Fibroblast of pulmonary artery (primary cell): ENCODE results near the gene RAPGEF1.

Experiments used
- DNase-seq: peaks from one replicate; pipeline ENCODE4 v3.0.0-alpha.2; 2010; ENCODE audit warnings: low read depth
- H3K4me3 ChIP-seq: replicated peaks from 2 replicates; pipeline ENCODE4 v1.5.1; 2011; ENCODE audit warnings: low read depth, mild to moderate bottlenecking, control low read depth, low read length, moderate library complexity
- CTCF ChIP-seq: IDR thresholded peaks from 2 replicates; pipeline ENCODE4 v1.5.1; 2011; ENCODE audit warnings: mild to moderate bottlenecking, control low read depth, low read length, inconsistent platforms; ENCODE audit errors: missing control alignments

Gene RAPGEF1

DNA sequence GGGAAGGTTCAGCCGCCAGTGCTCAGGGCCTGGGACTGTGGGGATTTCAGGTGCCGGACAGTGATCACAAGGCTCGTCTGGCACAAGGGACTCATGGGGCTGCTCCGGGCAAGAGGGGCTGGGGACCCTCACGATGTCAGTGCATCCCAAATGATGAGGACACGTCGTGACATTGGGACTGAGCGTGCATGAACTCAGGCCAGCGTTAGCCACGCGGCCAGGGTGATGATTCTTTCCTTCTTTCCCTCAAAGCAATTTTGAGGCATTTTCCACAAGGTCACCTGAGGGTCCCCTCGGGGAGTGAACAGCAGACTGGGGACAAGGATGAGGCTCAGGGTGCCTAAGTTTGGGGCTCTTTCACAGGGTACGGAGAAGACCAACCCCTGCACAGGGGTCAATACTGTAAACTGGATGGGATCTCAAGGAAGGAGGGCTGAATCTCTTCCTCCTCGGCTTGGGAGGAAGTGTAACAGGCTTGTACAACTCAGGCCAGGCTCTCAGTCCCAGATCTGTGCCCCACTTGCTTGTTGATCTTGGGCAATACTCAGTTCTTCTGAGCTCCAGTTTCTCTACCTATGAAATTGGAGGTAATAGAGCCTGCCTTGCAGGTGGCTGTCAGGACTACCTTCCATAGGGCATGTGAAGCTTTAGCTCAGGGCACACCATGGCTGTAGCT, 116.1 kb downstream of the RAPGEF1 start:
- DNase-seq = no peak
- no peak overlapping the region for H3K4me3 ChIP-seq
- TF ChIP-seq CTCF = no peak

GRCh38 chr9:131622523-131622922, 117.4 kb downstream of the RAPGEF1 start:
- TF ChIP-seq CTCF = no peak
- H3K4me3 ChIP-seq = no peak overlapping the region
- DNase-seq = no peak

DNA sequence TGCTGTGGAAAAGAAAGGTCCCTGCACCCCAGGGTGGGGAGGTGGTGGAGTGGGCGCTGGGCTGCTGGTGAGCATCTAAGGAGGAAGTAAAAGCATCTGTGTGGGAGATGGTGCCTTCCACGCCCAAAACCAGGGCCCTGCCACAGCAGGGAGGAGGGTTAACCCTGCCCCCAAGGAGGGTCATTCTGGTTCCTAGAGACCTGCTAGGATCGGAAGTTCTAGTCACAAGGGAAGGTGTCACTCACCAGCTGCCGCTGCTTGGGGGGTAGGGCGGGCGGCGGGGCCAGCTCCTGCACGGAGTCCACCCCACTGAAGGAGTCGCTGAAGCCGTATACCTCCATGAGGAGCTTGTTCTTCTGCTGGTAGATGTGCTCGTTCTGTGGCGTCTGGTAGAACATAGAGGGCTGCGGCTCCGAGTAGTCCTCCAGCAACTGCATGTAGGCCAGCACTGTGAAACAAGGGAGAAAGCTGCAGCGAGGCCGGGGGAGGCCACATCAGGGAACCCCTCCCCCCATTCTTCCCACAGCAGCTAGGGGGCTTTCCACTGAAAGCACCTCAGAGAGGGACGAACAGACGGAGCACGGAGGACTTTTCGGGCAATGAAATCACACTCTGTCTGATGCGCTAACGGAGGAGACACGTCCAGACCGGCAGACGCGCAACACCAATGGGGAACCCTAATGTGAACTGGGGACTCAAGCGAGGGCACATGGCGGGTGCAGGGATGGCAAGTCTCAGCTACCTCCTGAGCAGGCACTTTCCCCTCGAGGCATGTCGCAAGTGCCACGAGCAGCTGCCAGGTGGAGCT, 118.1 kb downstream of the RAPGEF1 start:
- no peak for DNase-seq
- H3K4me3 ChIP-seq = no peak overlapping the region

GRCh38 chr9:131620764-131621520, 118.9 kb downstream of the RAPGEF1 start:
- no peak for TF ChIP-seq CTCF
- H3K4me3 ChIP-seq = no peak overlapping the region
- no peak for DNase-seq

More for the DNA sequence above, 118.1 kb downstream of the RAPGEF1 start:
- TF ChIP-seq CTCF = no peak

- TF ChIP-seq CTCF = no peak
- DNase-seq = no peak
- H3K4me3 ChIP-seq = no peak overlapping the region
Observed at GRCh38 chr9:131619680-131620079, 120.2 kb downstream of the RAPGEF1 start.

- DNase-seq = no peak
- no peak overlapping the region for H3K4me3 ChIP-seq
- no peak for TF ChIP-seq CTCF
Observed at GRCh38 chr9:131618785-131619184, 121.1 kb downstream of the RAPGEF1 start.
